Activated T-cell treated with anti-CD3 and anti-CD28 coated beads for 48 hours (primary cell): Measurements from ENCODE around the gene NATD1.

Experiments used
- DNase-seq: peaks from one replicate; pipeline ENCODE4 v3.0.0-alpha.2; 2020; ENCODE audit warnings: low read depth

NATD1 gene

DNA sequence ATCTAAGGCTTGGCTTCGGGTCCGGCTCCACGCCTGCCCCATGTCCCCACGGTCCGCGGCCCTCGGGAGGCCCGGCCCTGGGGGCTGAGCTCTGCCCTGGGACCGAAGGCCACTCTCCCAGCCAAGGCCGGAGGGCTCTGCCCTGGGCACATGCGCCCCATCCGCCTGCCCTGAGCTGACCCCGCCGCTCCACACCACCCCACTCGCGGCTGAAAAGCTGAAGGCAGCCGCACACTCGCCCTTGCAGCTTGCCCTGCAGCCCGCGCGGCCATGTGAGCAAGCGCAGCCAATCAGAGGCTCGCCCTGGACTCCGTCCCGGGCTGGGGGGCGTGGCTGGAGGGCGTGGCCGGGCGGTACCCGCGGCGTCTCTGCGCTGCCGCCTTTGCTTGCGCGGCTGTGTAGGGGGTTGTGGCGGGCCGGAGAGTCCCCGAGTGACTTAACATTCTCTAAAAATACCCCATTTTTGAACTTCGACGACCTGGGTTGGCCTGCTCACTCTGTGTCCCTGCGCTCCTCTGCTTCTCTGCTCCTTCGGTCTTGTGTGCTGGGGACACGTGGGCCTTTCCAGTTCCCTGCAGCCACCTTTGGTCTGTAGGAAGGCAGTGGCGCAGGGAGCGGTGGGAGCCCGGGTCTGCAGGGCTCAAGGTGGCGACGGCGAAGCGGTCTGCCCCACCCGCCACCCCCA lies 22.5 kb upstream of the NATD1 start:
- DNase-seq, result peak; percentile 96

GRCh38 chr17:21275047-21275578 lies 21.9 kb upstream of the NATD1 start:
- DNase-seq, result no peak

DNA sequence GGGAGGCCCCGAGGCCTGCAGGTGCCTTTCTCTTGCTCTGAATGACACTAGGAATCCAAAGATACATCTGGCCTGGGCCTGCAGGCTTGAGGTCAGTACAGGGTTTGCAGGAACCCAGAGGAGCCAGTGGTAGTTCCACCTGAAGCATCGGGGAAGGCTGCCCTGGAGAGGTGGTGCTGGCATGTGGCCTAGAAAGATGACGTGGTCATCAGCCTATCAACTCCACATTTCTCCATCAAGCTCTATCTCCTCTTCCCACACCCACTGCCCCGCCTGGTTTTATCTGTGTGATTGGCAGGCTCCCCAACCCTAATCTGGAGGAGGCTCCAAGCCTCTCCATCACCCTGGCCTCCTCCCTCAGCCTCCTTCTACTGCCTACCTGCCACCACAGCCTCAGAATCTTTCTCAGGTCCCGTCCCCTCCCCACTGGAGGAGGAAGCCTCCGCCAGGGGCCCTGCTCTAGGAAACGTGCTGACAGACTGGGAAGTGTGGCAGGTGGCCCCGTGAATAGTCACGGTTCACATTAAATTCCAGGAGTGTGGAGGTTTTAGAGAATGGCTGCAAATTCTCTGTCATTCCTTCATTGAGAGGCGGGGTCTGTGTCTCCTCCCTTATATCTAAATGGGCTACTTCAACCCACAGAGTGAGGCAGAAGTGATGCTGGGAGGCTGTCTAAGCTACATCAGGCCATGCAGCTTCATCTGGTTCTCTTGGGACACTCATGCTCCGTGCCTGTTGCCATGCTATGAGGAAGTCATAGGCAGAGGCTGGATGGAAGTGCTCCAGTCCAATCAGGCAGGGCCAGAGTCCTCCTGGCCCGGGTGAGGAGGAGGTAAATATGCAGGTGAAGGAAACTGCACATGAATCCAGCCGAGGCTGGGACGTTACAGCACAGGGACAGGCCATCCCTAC lies 19.9 kb upstream of the NATD1 start:
- no peak for DNase-seq

DNA sequence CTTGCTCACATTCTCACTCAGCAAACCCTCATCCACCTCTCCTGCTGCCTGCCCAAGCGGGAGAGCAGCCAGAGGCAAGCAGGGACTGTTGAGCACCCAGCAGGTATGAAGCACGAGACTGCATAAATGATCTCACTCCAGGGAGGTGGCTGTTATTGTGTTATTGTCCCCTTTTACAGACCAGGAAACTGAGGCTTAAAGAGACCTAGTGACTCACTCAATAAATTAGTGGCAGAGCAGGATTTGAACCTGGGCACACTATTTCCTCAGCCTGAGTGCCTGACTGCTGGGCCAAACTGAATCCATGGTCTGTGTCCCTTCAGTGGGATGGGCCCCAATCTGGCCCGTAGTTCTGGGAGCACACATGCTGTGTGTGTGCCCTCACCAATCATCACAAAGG lies 19.0 kb upstream of the NATD1 start:
- no peak for DNase-seq

DNA sequence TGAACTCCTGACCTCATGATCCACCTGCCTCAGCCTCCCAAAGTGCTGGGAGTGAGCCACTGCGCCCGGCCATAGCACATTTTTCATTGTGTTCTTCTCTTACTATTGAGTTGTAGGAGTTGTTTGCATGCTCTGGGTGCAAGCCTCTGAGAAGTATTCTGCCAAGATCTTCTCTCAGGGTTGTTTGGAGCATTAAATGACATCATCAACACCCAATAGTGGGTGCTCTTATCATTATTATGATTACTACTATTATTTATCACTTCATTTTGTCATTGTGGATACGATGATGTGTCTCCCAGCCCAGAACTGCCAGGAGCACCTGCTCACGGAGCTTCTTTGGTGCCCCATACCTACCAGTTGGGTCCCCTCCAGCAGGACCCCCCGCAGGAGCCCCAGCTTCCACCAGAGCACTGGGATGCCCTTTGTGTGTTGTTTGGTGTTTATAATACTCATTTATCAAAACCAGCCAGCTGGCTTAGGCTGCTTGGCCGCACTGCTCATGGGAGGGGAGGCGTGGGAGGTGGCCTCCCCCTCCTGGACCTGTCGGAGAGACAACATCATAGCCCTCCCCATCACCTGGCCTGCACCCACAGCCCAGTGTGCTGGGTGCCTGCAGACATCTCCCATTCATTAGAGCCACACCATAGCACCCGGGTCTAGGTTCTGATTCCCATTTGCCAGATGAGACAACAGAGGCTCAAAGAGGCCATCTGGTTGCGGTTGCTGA lies 18.4 kb upstream of the NATD1 start:
- DNase-seq, result no peak

DNA sequence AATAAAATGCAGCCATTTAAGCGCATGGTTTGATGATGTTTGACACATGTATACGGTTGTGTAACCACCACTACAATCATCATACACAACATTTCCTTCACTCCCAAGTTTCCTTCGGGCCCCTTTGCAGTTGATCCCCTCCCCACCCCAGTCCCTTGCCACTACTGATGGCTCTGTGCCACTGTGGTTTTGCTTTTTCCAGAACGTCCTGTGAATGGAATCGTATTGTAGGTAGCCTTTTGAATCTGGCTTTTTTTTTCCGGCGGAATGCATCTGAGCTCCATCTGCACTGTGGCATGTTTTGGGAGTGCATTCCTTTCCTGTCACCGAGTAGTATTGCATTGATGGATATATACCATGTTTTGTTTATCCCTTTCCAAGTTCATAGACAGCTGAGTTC lies 16.2 kb upstream of the NATD1 start:
- DNase-seq, result no peak

- no peak for DNase-seq
Measured at GRCh38 chr17:21268596-21269188, 15.5 kb upstream of the NATD1 start.

DNA sequence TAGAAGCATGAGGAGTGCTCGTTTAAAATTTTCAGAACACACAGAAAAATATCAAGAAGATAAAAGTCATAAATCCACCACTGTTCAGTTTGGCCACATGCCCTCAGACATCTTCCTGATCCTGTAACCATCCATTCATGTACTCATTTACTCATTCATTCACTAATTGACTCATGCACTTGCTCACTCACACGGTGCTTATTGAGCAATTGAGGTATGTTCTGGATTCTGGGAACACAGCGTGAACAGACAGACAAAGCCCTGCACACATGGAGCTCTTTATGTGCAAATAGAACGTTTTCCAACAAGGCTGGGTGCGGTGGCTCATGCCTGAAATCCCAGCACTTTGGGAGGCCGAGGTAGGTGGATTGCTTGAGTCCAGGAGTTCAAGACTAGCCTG lies 10.2 kb upstream of the NATD1 start:
- DNase-seq, result no peak

DNA sequence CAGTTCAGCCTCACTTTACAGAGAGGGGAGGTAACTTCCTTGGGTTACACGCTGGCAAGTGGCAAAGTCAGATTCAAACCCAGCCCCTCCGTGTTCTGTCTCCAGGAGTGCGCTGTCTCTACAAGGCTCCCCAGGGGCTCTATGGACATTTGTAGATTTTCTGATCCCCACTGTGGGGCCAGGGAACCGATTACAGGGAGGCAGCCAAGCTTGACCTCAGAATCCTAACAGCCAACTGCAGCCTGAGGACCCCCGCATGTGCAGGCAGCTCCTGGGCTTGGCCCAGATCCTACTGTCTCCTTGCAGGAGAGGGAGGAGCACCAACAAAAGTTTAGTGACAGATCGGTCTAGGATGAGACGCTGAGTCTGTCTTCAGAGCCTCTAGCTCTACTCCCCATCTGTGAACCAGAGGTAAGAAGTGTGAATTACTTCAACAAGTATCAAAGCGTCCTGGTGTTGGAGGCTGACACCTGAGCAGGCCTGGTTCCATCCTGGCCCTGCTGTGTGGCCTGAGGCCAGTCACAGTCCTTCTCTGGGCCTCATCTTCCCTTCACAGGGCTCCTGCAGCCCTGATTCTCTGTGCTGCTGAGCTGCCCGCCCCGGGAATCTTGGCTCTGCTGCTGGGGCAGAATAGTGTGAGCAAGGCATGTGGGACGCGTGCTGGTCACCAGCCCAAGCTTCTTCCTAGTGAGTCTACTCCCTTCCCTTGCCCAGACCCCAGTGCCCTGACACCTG lies 9.2 kb upstream of the NATD1 start:
- DNase-seq, result no peak

- DNase-seq, result no peak
Measured at GRCh38 chr17:21258593-21258992, 5.4 kb upstream of the NATD1 start.

GRCh38 chr17:21253646-21254441 lies 634 bp upstream of the NATD1 start:
- DNase-seq, result no peak

DNA sequence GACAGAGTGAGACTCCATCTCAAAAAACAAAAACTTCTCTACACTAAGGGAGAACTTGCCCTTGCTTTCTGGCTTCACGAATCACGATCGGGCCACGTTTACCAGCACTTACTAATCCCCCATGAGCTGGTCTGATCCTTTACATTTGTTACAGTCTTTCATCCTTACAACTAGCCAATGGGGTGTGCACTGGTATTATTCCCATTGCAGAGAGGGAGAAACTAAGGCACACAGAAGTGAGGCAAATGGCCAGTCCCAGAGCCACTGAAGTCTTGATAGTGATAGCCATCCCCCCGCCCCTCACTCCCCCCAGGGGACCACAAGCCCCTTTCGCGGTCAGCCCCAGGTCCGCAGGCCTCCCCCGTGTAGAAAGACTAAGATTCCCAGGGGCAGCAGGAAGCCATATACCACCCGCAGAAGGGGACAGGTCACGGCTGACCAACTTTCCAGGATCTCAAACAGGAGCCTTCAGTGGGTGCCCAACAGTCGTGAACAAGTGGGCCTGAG lies 868 bp downstream of the NATD1 start:
- no peak for DNase-seq

DNA sequence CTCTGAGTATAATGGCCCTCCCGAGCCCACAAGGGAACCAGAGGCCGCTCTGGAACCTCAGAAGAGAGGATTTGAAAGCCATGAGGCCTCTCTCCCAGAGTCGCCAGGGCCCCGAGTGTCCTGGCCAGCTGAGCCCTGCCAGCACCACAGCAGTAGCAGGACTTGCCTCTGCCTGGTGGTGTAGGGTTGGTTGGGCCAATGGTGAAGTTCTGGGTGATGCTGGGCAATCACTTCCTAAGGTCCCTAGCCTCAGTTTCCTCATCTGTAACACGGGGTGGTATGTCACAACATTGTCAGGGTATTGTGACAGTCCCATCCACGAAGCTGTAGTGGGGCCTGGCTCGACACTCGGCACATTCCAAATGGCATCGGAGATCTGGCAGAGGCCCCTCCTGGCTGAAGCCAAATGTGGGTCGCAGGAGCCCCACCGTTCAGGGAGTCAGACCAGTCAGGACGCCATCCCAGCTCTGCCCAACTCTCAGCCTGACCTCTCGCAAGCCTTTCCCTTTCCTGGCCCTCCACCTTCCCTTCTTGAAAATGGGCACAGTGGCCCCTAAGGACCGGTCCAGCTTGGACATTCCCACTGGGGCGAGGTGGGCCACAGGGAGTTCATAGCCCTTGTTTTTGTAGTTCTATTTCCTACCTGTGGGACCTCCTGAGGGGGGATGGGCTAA lies 1.7 kb downstream of the NATD1 start:
- no peak for DNase-seq

DNA sequence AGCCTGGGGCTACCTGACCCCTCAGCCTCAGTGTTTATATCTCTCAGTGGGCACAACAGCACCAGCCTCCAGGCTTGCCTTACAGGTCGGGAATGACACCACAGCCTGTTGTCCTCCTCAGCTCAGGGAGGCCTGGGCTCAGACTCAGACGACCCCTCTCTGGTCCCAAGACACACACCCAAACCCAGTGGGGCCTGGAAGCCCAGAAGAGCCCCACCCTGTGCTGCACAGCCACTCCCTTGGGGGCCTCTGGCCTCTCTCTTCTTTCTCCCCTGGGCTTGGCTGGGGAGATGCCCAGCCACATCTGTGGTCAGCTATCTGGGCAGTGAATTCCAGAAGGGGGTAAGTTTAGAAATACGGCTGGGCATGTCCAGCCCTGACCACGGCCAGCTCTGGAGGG lies 2.4 kb downstream of the NATD1 start:
- DNase-seq, result no peak

DNA sequence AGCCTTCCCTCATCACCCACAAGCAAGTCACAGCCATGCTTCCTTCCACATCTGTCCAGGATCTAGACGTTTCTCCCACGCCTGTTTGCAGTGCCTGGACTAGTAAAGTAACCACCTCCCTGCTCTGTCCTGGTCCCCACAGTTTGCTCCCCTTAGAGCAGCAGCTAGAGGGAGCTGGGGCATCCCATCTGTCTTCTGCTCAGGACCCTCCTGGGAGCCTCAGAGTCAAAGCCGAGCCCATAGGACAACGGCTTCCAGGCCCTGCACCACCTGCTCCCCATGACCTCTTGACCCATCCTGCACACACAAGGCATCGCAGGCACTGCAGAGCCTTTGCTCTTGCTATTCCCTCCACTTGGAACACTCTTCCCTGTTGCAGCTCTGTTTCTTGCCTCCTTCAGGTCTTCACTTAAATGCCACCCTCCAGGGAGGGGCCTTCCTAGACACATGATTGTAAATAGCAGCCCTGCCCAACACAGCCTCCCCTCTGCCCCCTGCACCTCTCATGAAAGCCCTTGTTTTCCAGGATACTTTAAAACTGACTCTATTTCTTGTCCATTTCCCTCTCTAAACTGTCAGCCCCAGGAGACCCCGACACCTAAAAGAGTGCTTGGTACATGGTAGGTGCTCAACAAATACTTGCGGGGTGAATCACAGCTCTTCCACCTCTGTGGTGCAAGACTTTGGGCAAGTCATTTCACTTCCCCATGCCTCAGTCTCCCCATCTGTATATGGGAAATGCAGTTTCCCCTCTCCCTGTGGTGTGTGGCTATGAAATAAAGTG lies 3.1 kb downstream of the NATD1 start:
- DNase-seq, result no peak

GRCh38 chr17:21249086-21249795 lies 4.0 kb downstream of the NATD1 start:
- no peak for DNase-seq

DNA sequence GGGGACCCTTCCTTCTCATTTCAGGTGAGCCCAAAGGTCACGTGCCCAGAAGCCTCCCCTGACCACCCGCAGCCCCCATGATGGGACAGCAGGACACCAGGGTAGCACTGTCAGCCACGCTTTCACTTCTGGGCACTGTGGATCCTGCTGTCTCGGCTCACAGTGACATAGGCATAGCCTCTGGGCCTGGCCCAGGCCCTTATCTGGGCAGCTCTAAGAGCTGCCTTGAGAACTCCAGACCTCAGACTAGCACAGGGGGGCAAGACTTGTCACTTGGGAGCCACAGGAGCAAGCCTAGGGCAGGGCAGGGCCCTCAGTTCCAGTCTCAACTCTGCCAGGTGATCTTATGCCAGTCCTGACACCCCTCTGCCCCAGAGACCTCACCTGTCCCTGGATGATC lies 4.7 kb downstream of the NATD1 start:
- DNase-seq, result no peak

- no peak for DNase-seq
Measured at GRCh38 chr17:21247552-21248258, 5.5 kb downstream of the NATD1 start.
